Measurements from ENCODE around the gene GRB2.
"Not testable (repeated sequence)": the region's sequence is repeated elsewhere in the genome, so short reads cannot be mapped to it uniquely, and the experiment has no call there.

Gene GRB2

DNA sequence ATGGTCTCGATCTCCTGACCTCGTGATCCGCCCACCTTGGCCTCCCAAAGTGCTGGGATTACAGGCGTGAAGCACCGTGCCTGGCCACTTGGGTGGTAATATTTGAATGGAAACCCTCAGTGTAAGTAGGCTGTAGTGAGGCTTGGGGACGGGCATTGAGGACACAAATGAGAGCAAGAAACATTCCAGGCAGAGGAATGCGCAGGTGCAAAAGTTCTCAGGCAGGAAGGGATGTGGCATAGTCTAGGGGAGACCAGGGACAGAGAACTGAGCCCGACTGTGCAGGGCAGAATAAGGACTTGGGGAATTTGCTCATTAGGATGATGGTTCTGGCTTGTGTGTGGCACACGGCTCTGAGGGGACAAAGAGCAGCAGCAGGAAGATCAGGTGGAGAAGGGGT lies 54.8 kb downstream of the GRB2 start:
- DNase-seq, result no peak
- no peak for ATAC-seq

DNA sequence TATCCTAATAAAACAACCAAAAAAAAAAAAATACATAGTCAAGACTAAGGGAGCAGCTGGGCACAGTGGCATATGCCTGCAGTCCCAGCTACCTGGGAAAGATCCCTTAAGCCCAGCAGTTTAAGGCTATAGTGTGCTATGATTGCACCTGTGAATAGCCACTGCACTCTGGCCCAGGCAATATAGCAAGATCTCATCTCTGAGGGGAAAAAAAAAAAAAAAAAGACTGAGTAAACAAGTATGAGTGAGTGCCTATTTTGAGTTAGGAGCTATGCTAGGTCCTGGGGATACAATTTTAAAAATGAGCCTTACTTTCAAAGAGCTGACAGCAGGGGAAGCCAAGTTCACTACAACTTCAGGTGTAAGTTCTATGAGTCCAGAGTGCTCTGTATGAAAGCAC lies 55.4 kb downstream of the GRB2 start:
- ATAC-seq, result no peak
- DNase-seq, result no peak

DNA sequence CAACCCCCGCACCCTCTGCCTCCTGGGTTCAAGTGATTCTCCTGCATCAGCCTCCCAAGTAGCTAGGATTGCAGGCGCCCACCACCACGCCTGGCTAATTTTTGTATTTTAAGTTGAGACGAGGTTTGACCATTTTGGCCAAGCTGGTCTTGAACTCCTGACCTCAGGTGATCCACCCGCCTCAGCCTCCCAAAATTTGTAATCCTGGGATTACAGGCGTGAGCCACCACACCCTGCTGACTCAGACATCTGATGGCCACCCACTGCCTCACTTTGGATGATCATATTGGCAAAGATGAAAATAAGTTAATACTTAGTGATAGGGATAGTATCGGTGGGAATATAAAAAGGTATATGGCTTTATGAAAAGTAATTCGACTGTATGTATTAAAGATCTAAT lies 55.9 kb downstream of the GRB2 start:
- DNase-seq, result no peak
- ATAC-seq, result no peak

DNA sequence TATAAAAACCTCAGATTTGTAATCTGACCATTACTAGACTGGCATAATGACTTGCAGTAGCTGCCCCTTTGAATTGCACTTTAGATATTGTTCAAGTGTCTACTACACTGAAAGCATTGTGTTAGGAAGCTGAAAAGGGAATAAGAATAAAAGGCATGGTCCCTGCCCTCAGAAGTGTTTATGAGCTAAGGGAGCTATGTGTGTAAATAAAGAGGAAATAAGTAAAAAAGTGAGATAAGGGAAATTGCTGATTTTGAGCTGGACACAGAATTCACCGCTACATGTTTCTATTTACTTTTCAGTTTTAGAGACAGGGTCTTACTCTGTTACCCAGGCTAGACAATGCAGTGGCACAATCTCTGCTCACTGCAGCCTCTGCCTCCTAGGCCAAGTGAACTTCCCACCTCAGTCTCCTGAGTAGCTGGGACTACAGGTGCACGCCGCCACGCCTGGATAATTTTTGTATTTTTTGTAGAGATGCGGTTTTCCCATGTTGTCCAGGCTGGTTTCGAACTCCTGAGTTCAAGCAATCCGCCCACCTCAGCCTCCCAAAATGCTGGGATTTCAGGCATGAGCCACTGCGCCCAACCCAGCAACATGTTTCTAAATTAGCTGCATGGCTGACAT lies 57.0 kb downstream of the GRB2 start:
- DNase-seq (no peak), ATAC-seq (no peak)

DNA sequence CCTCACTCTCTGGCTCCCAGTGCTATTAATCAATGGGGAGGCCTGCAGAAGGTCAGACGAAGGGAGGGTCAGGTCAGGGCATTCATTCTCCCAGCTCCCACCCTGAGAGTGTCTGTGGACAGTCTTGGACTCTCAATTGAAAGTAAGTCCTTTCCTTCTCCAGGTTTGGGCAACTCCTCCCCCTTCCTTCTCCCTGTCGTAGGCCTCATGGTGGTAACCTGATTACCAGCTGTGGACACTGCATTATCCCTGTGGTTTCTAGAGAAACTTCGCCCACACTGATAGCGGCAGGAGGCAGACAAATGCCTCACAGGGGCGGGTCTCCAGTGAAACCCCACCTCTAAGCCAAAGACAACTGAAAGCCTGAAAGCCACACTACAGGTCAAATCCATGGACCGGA lies 58.6 kb downstream of the GRB2 start:
- ATAC-seq (peak; percentile 55), DNase-seq (peak; percentile 60)

DNA sequence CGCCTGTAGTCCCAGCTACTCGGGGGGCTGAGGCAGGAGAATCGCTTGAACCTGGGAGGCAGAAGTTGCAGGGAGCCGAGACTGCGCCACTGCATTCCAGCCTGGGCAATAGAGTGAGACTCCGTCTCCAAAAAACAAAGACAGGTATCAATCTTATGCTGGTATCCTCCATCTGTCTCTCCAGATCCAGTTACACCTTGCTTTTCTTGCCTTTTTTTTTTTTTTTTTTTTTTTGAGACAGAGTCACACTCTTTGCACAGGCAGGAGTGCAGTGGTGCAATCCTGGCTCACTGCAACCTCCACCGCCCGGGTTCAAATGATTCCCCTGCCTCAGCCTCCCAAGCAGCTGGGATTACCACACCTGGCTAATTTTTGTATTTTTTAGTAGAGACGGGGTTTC lies 59.1 kb downstream of the GRB2 start:
- ATAC-seq, DNase-seq: not testable (repeated sequence)

DNA sequence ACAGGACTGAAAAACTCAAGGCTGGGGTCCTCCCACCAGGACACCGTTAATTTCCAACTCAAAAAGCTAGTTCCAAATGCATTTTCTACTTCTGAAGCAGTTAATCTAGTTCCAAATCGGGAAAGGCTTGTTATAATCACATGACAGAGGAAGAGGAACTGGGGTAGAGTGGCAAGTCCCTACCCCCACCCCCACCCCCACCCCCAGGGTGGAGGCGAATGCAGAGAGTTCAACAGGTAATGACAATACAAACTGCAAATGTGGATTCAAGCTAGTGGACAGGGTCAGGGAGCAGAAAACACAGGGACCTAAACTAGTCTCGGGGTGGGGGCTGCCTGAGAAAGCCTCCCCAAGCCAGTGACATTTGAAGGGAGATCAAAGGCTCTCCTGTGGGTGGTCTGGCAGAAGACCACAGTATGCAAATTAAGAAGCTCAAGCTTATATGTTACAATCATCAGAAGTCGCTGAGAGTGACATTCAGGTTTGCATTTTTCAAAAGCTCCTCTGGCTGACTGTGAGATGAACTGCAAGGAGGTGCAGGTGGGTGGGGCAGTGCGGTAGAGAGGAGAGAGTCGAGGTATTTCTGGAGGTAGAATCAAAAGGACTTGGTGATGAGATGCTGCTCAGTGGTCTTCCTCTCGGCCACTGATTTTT lies 59.8 kb downstream of the GRB2 start:
- DNase-seq, result peak; percentile 68
- peak; percentile 81 for ATAC-seq

DNA sequence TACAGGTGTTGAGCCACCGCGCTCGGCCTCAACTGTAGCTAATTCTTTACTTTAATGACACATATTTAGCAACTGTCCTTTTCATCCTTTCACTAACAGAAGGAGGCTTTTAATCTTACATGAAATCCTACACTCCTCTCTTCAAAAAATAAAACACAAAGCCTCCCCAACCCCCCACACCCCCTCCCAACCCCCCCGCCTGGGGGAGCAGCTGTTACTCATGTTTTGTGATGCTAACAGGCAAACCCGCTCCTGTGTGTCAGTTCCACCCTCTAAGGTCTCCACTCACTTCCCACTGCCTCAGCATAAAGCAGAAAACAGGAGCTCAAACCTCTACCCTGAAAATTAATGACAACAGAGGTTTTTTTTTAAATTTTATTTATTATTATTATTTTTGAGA lies 60.8 kb downstream of the GRB2 start:
- ATAC-seq, result no peak
- peak; percentile 37 for DNase-seq

DNA sequence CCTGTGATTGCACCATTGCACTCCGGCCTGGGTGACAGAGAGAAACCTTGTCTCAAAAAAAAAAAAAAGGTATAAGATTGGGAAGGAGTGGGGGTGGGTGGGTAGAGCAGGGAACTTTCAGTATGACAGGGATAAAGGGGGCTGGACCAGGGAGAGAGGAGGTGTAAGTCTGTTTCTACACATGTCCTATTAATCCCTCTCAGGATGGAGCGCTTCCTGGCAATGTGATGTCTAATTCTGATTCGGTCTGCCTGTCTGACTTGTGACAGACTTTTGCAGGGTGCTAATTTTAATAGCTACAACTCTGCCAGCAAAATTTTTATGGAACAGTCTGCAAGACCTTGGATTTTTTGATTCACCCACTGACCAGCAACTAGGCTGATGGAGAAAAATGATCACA lies 62.5 kb downstream of the GRB2 start:
- DNase-seq, result no peak
- no peak for ATAC-seq

DNA sequence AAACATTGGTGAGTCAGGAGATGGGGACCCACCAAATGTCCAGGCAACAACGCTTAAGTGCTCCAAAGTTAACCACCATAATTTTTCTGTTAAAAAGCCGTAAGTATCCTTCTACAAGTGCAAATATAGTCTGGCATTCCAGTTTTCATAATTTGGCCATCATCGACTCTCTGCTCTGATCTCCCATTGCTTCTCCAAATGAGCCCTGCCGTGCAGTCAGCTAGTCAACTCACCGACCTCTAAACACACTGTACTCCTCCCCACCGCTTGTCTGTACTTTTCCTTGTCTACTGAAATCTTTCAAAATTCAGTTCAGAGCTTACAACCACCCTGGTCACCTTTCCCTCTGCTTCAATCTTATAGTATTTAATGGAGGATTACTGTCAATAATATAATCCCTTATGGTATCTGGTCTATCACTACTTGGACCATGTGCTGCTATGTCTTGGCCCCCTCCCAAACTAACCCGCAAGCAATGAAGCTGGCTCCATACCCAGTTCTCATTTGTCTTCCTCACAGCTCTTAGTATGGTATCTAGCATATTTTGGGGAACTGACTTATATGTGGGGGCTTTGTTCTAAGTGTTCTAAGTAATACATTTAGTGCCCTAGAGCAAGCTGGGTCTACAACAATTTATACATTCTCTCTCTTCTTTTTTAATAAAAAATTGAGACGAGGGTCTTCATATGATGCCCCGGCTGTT lies 63.5 kb downstream of the GRB2 start:
- no peak for ATAC-seq
- DNase-seq, result no peak

DNA sequence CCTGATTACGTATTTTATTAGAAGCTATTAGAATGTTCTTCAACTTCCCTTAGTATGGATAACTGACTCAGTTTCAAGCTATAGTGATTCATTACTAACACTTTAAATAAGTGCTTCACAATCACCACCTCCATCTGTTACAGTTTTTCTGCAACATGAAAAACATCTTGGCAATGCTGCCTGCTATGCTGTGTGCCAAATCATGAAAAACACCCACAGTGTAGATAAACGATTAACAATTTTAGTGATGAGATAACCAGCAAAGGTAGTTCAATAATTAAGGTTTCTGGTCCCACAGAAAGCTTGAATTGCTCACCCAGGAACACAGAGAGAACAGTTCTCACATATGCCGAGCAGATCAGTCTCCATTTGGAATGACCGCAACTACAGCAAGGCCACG lies 64.8 kb downstream of the GRB2 start:
- ATAC-seq (no peak), DNase-seq (no peak)

DNA sequence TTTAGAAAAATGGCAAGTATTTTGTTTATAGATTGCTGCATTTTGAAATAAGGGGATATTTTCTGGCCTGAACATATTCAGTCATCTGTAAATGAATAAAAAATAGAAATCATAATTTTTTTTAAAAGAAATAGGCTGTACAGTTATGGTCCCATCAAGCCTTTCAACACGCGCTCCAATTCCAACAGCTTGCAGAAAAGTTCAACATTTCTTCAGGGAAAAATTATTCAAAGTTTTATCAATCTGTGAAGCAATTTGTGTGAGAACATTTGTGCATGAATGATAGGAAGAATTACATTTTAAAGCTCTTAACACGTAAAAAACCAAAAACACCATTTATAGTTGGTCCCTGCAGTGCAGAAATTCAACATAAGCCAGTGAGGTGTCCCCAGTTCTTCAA lies 65.5 kb downstream of the GRB2 start:
- no peak for DNase-seq
- no peak for ATAC-seq

DNA sequence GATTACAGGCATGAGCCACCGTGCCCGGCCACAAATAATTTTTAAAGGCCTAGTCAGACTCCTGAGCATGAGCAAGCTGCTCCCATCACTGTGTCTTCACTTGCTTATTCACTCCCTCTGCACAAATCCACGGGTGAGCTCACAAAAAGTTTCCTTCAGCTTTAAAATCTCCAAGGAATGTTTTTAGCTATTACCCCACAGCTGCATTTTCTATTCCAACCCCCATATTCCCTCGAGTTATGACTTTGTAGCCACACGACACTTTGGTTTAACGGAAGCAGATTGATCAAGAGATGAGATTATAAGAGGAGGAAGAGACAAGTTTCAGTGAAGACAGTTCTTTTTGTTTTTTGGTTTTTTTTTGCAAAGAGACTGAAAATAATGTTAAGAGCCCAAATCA lies 67.1 kb downstream of the GRB2 start:
- DNase-seq (no peak), ATAC-seq (peak; percentile 28)

DNA sequence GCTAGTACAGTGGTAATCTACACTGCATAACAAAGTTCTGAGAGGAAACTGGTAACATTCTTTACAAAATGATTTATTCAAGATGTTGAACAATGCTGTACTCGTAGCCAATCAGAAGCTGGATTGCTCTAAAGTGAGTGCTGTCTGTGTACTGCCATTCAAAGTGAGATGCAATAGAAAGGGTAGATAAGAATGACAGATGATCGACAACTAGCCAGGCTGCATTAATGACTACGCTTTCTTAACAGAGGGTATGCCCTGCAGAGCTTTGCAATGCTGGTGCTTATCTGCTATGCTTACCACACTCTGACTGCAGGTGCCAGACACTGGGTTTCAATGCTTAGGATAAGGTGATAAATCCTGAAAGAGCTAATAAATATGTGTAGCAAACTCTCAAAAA lies 70.2 kb downstream of the GRB2 start:
- no peak for ATAC-seq
- no peak for DNase-seq

DNA sequence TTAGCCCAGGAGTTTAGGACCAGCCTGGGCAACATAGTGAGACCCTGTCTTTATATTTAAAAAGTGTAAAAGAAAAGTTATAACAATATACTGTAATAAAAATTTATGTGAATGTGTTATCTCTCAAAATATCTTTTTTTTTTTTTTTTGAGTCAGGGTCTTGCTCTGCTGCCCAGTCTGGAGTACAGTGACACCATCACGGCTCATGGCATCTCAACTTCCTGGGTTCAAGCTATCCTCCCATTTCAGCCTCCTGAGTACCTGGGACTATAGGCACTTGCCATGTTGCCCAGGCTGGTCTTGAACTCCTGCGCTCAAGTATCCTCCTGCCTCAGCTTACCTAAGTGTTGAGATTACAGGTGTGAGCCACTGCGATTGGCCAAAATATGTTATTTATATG lies 70.8 kb downstream of the GRB2 start:
- DNase-seq (no peak), ATAC-seq (no peak)

DNA sequence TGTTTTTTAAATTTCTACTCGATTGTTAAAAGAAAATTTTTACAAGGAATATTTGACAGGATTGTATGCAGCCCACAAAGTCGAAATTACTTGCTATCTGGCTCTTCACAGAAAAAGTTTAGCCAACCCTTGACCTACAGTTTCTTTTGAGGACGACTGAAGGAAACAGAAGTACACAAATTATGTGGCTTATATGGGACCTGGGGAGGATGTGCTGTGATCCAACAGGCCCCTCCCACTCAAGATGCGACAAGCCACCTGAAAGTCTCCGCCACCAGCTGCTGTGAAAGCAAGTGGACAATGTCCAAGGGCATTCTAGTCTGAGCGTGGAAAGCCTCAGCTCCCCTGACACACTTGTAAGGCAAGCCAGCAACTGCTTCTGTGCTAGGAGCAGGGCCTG lies 73.8 kb downstream of the GRB2 start:
- DNase-seq (no peak), ATAC-seq (no peak)

DNA sequence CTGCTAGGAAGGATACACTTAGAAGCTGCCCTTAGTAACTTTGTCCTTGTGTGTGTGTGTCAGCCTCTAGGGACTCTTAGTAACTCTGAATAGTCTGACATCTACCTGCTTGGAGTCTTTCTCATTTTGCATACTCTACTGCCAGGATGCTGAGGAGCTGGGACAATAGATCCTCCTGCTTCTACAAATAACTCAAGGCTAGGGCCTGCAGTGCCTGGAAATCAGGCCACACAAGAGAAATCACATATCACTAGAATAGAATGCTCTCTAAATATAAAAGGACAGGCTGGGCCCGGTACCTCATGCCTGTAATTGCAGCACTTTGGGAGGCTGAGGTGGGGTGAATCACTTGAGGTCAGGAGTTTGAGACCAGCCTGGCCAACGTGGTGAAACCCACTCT lies 77.7 kb downstream of the GRB2 start:
- no peak for ATAC-seq
- no peak for DNase-seq

DNA sequence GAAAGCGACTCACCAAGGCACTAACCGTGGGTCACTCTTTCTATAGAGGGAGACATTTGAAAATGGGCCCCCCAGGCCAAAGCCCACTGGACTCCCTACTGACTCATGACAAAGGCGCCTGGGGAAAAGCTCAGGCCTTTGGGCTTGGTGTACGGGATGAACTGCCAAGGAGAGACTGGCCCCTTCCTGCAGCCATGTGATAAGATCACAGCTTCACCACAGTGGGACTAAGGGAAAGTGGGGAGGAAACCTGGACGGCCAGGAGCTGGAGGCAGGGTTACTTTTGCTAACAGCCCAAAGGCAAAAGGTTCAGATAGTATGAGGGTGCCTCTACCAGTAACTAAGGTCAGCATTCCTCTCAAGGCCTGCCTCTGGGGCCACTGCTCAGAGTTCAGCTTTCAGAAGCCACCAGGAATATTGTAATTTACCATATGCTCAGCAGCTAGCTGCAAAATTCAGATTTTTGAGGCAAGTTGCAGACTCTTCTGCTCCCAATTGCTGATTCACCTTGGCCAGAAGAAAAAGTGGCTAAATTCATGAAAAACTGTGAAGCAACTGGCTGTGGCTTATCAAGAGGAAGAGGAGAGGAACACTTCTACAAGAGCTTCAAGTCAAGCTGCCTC lies 79.1 kb downstream of the GRB2 start:
- ATAC-seq (no peak), DNase-seq (no peak)

DNA sequence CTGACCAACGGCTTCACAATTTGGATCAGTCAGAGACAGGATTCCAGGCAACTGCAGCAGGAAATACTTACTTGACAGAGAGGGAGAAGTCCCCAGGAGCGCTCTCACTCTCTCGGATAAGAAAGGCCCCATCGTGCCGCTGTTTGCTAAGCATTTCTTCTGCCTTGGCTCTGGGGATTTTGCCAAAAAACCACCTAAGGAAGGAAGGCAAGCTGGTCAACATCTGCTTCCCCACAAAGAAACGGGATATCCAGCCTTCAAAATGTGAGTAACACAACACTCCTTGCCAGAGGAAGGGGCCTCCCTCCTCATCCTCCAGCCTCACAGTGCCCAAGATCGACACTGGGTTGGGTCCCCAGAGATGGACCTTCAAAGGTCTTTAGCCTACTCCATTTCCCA lies 79.7 kb downstream of the GRB2 start:
- DNase-seq (no peak), ATAC-seq (no peak)

DNA sequence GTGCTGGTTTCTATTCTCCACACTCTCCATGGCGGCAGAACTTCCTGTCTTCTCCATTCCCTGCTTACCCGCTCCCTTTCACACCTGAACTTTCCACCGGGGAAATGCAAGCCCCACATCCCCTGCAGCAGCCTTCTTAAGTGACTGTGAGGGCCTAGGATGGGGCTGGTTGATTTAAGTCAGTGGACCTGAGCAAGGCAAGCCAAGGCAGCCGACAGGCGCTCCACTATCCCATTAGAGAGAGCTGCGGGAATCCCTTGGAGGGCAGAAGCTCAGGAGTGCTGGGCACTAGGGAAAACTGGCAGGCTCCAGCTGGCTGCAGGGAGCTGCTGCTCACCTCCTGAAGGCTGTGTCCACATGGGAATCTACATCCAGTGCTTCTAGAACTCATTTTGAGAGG lies 80.1 kb downstream of the GRB2 start:
- ATAC-seq (no peak), DNase-seq (no peak)

DNA sequence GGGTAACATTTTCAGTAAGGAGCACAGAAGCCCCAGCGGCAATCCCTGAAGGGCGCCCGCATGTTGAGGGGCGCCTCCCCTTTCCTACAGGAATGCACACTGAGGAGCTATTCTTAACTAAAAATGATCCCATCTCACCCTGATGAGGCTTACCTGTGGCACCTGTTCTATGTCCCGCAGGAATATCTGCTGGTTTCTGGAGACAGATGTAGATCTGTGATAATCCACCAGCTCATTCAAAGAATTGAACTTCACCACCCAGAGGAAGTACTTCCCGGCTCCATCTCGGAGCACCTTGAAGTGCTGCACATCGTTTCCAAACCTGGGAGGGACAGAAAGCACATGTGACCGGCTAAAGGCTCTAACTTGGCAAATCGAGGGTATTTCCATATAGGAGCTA lies 84.0 kb downstream of the GRB2 start:
- ATAC-seq, result no peak
- no peak for DNase-seq

DNA sequence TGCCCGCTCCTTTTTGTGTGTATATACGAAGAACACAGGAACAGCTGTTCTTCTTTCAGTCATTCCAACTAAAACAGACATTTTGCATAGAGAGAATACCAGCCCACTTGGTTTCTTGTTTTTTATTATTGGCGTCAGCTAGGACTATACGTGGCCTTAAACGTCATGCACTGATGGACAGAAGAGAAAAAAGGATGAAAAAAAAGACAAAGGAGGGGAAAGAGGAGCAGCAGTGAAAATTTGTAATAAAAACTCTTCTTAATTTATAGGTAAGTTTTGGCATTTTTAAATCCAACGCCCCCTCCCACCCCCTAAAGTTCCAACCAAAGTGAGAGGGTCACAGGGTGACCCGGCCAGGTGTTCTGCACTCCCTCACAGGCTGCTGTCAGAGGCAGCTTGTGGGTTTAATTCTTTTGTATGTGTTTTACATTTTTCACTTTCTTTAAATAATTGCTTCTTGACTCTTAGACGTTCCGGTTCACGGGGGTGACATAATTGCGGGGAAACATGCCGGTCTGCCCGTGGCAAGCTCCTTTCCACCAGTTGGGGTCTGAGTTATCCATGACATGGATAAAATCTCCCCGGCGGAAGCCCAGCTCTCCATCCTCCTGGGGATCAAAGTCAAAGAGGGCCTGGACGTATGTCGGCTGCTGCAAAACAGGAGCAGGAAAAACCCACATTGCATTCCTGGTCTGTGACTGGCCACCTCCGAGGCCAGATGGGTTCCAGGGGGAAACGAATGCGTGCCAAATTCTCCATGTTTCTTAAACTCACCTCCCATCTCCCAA lies 85.4 kb downstream of the GRB2 start:
- no peak for ATAC-seq
- no peak for DNase-seq

Data from stimulated activated naive CD8-positive, alpha-beta T cell treated with anti-CD3 and anti-CD28 coated beads, Interleukin-15, Interleukin-2, amounts not matched to agents 100 U/mL and 50 U/mL, for 24 hours (primary cell).